Activated CD8-positive, alpha-beta T cell treated with anti-CD3 and anti-CD28 coated beads, Interleukin-2, amount 10 ng/mL, durations not matched to agents 7 days and 5 days (primary cell): ENCODE data around the gene IRF8. TPM values are rescaled to one million over a fixed set of nuclear protein-coding genes. Genes with fewer than 3 reads are reported as not detected.

Experiments
- ATAC-seq: fragments of 150-1000 bp; cut with Tn5 transposase; one replicate; pipeline ENCODE4 v1.10.0; 2021; ENCODE audit warnings: moderate library complexity
- CTCF ChIA-PET: fragments of 350-600 bp; sonication (Branson Sonifier 250); formaldehyde crosslinking; loops from one replicate; lab custom pipeline; 2021; ENCODE audit warnings: antibody characterized with exemption; lab: Charles Lee
- POLR2A ChIA-PET: fragments of 350-600 bp; sonication (Branson Sonifier 250); formaldehyde crosslinking; loops from one replicate; lab custom pipeline; 2021; ENCODE audit warnings: antibody characterized with exemption; lab: Charles Lee
- DNase-seq: peaks from one replicate; pipeline ENCODE4 v3.0.0-alpha.2; 2020
- H3K27ac Mint-ChIP-seq: one replicate; pipeline ENCODE4 v1.8.0; 2021; ENCODE audit warnings: mild to moderate bottlenecking, mixed read lengths
- H3K27me3 Mint-ChIP-seq: one replicate; pipeline ENCODE4 v1.8.0; 2021; ENCODE audit warnings: low read depth, mixed read lengths
- H3K36me3 Mint-ChIP-seq: one replicate; pipeline ENCODE4 v1.8.0; 2021; ENCODE audit warnings: low read depth, mixed read lengths
- H3K4me1 Mint-ChIP-seq: one replicate; pipeline ENCODE4 v1.8.0; 2021; ENCODE audit warnings: low read depth, mixed read lengths
- H3K4me3 Mint-ChIP-seq: one replicate; pipeline ENCODE4 v1.8.0; 2021; ENCODE audit warnings: mild to moderate bottlenecking, mixed read lengths
- H3K9me3 Mint-ChIP-seq: one replicate; pipeline ENCODE4 v1.8.0; 2022; ENCODE audit warnings: mixed read lengths; ENCODE audit not compliant: insufficient read depth
- total RNA-seq, 2 experiments: library from RNA; stranded (reverse); gene quantifications; one replicate each; pipeline ENCODE4 v1.2.3, GENCODE V29; 2021

IRF8 gene
- total RNA-seq, 2 experiments from 2014 or later, result 22.9 to 24.0 TPM

DNA sequence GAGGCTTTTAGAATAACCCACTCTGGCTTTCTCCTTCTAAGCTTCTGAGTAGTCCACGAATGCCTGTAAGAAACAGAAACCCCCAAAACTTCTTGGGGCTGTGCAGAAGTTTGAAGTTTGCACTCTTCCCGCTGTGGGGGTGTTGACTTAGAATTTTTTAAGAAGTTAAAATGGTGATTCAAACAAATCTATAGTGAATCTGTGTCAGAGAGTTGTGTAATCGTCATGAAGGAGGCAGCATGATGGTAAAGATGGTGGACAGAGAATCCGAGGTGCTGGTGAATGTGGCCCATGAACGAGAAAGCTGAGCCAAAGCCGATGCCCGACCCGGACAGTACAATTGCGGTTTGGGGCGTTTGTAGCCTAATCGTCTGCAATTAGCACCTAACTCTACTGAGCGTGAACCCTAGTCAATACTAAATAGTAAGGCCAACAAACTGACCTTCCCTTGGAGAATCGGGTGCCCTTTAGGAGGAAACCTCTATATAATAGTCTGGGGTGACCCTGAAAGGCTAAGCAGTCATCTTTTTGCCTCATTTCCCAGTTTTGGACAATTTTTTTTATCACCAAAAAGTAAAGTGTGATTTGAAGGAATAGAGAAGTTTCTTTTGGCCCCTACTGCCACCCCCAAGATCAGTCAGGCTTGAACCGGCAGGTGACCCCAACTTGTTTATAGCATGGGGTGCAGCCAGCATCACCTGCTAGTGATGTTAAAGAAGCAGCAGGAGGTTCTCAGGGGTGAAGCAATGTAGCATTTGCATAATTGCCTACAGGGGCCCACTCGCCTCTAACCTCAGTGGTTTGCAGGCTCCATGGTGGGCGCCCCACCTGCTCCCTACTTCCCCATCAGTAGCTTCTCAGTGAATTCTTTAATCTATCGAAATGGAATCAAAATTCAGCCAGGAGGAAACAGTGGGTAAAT is 11.2 kb downstream of the IRF8 start:
- Mint-ChIP-seq H3K4me3 (no peak overlapping the region), H3K27me3 (no peaks in the 10 kb centered on the region), H3K4me1 (peaks cover 57% of the 10 kb centered on the region), H3K27ac (no peak overlapping the region), H3K36me3 (peaks cover 68% of the 10 kb centered on the region), H3K9me3 (no peaks in the 10 kb centered on the region)
- CTCF ChIA-PET, result interaction anchor here (5.8 kb wide), 1 partner anchor 90 kb away, joined by 39 read pairs; no protein-coding TSS in a partner anchor
- DNase-seq, result no peak
- POLR2A ChIA-PET, result interaction anchor here (0.6 to 1.1 kb wide), 2 partner anchors 11 to 32 kb away, joined by 3 read pairs; partner anchors contain the start of gene IRF8
- no peak for ATAC-seq

DNA sequence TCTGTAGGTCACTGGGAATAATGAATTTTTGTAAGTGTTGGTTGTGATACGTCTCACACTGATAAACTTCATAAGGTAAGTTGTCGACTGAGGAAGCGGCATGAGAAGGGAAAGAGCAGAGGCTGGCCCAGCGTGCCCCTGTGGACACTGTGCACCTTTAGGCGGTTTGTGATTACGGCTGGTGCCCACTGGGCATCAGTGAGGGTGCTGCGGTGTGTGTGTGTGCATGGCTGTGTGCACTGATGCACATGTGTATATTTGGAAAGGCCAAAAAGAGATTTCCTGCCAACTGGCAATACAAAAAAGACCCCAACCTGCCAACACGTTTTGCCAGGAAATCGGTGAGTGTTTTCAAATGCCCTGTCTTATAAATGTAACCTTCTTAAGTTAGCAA is 11.9 kb downstream of the IRF8 start:
- ATAC-seq, result no peak
- H3K27me3 Mint-ChIP-seq, result no peaks in the 10 kb centered on the region

DNA sequence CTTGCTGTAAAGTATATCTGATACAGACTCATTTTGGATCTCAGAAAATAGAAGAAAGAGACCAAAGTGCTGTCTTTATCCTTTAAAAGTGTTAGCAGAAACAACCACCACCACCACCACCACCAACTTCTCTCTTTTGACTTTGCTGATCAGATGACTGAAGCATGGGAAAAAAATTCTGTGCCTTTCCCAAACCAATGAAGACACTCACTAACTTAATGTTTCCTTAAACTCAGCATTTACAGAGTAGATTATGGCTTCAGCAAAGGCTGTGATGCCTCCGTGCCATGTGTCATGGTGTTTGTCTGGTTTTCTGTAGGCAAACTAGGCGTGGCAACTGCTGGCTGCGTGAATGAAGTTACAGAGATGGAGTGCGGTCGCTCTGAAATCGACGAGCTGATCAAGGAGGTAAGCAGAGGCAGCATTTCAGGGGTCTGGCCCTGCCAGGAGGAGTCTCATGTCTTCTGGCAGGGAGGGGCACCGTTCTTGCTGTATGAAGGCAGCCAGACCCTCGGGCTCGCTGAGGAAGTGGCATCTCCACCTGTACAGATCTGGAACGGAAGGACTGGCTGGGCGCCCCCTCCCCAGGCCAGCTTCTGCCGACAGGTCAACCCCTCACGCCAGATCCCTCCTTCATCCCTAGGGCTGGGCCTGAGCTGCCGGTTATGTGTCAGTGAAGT is 12.4 kb downstream of the IRF8 start:
- peaks cover 51% of the 10 kb centered on the region for H3K4me1 Mint-ChIP-seq
- no peaks in the 10 kb centered on the region for H3K9me3 Mint-ChIP-seq
- peaks cover 60% of the 10 kb centered on the region for H3K36me3 Mint-ChIP-seq
- no peak for ATAC-seq
- no peak overlapping the region for H3K4me3 Mint-ChIP-seq
- no peak for DNase-seq
- H3K27me3 Mint-ChIP-seq, result no peaks in the 10 kb centered on the region
- CTCF ChIA-PET, result interaction anchor here (0.8 to 1.4 kb wide), 2 partner anchors 8 to 194 kb away, joined by 3 to 4 read pairs; no protein-coding TSS in a partner anchor
- POLR2A ChIA-PET, result interaction anchor here (2.0 kb wide), 1 partner anchor 9 kb away, joined by 6 read pairs; no protein-coding TSS in a partner anchor
- no peak overlapping the region for H3K27ac Mint-ChIP-seq

More for the DNA sequence above, 11.9 kb downstream of the IRF8 start:
- no peak overlapping the region for H3K4me3 Mint-ChIP-seq
- H3K36me3 Mint-ChIP-seq, result peaks cover 65% of the 10 kb centered on the region
- ChIA-PET CTCF (interaction anchor here (5.8 kb wide), 1 partner anchor 90 kb away, joined by 39 read pairs; no protein-coding TSS in a partner anchor), POLR2A (no interaction called here)
- peaks cover 56% of the 10 kb centered on the region for H3K4me1 Mint-ChIP-seq
- no peak for DNase-seq
- H3K9me3 Mint-ChIP-seq, result no peaks in the 10 kb centered on the region
- no peak overlapping the region for H3K27ac Mint-ChIP-seq

DNA sequence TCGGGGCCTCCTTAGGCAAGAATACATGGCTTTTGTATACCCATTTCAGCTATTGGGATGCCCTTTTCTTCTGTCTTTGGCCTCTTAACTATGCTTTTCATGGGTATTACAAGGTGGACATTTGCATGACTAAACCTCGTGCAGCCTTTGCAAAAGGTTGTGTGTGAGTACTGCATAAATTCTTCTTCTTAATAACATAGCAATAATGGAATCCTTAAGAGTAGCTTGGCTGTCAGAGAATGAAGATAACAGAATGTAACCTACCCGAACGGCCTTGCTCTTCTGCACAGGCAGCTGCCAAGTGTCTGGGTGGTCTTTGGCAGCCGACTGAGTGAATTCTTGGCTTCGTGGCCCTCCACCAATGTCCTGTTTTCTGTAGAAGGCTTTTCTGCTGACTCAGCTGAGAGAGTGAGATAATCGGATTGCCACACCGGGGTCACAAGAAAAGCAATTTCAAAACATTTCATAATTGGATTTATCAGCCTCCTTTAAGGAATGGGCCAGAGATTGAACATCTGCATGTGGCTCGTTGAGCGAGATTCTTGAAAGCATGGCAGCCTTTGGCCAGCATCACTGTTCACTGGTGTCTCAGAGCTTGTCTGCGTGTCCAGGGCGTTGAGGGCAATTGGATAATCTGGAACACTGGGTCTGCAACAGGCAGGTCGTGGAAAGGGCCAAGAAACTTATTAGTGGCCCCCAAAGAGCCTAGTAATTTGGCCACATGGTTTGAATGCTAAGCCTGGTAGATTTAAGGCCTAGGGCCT is 13.4 kb downstream of the IRF8 start:
- ATAC-seq, result no peak
- DNase-seq, result no peak
- Mint-ChIP-seq H3K4me3 (no peak overlapping the region), H3K27ac (peak overlapping the region; percentile 44), H3K36me3 (peaks cover 55% of the 10 kb centered on the region), H3K4me1 (peaks cover 47% of the 10 kb centered on the region), H3K27me3 (no peaks in the 10 kb centered on the region), H3K9me3 (no peaks in the 10 kb centered on the region)
- ChIA-PET CTCF (interaction anchor here (1.0 to 1.4 kb wide), 2 partner anchors 9 to 24 kb away, joined by 3 read pairs; no protein-coding TSS in a partner anchor), POLR2A (interaction anchor here (0.6 to 2.0 kb wide), 2 partner anchors 10 to 239 kb away, joined by 5 to 6 read pairs; no protein-coding TSS in a partner anchor)

DNA sequence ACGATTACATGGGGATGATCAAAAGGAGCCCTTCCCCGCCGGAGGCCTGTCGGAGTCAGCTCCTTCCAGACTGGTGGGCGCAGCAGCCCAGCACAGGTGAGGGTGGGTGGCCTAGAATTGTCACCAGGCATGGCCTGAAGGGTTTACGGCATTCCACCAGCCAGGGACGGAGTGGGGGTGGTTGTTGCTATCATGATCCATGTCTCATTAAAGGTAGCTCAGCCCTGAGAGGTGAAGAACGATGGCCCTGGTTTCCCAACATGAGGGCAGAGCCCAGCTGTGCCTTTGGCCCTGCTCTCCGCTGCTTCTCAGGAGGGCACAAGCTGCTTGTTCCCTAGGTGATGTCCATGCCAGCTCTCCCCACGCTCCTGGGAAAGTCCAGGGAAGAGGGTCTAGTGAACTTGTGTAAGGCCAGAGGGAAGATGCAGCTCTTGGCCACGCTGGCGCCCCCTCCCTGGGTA is 14.2 kb downstream of the IRF8 start:
- Mint-ChIP-seq H3K4me1 (peaks cover 41% of the 10 kb centered on the region), H3K9me3 (no peaks in the 10 kb centered on the region), H3K27ac (no peak overlapping the region), H3K27me3 (no peaks in the 10 kb centered on the region), H3K36me3 (peaks cover 59% of the 10 kb centered on the region), H3K4me3 (no peak overlapping the region)
- DNase-seq, result no peak
- CTCF ChIA-PET, result interaction anchor here (0.7 to 1.0 kb wide), 2 partner anchors 23 to 94 kb away, joined by 3 read pairs; no protein-coding TSS in a partner anchor
- peak; percentile 14 for ATAC-seq
- POLR2A ChIA-PET, result interaction anchor here (0.6 to 2.0 kb wide), 4 partner anchors 9 to 240 kb away, joined by 3 to 6 read pairs (median 4); no protein-coding TSS in a partner anchor

DNA sequence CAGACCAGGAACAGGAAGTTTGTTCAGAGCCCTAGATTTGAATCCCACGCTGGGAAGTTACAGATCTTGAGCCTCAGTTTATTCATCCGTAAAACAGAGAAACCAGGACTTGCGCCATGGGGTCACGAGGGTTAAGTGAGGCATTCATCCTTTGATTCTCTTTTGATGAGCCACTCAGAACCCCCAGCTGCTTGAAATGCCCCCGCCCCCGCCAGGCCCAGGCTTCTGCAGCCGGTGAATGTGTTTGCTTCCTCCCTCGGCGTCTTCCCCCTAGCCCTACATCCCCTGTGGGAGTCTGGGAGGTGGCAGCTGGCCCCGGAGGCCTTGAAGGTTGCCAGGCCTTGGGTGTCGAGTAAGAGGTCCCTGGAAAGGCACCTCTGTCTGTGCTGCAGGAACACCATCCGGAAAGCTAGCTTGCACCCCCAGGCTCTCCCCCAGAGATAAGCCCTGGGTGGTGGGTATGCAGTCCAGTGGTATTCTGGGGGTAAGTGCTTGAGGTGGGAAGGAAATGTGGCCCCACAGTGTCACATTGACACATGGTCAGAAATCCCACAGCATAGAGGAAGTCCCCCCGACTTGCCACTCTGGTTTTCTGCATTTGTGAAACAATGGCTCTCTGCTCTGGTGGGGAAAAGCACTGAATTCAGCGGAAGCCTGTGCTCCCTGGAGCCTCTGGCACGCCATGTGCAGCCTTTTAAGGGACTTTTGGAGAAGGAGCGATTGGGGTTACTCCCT is 14.9 kb downstream of the IRF8 start:
- H3K4me1 Mint-ChIP-seq, result peaks cover 35% of the 10 kb centered on the region
- H3K27ac Mint-ChIP-seq, result peak overlapping the region; percentile 46
- peaks cover 57% of the 10 kb centered on the region for H3K36me3 Mint-ChIP-seq
- POLR2A ChIA-PET, result interaction anchor here (0.8 to 2.0 kb wide), 2 partner anchors 8 to 11 kb away, joined by 3 to 6 read pairs; no protein-coding TSS in a partner anchor
- no peak for DNase-seq
- CTCF ChIA-PET, result interaction anchor here (0.7 to 2.0 kb wide), 3 partner anchors 22 to 95 kb away, joined by 3 to 6 read pairs (median 3); no protein-coding TSS in a partner anchor
- H3K4me3 Mint-ChIP-seq, result no peak overlapping the region
- peak; percentile 9 for ATAC-seq
- H3K27me3 Mint-ChIP-seq, result no peaks in the 10 kb centered on the region
- no peaks in the 10 kb centered on the region for H3K9me3 Mint-ChIP-seq

DNA sequence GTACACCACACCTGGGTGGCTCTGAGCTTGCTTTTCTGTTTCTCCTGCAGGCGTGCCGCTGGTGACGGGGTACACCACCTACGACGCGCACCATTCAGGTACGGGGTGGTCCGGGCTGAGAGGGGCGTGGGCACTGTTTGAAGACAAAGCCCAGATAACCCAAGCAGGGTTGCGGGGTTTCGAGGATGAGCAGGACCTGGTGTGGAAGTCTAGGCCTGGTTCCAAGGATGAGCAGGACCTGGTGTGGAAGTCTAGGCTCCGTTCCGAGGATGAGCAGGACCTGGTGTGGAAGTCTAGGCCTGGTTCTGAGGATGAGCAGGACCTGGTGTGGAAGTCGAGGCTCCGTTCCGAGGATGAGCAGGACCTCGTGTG is 15.4 kb downstream of the IRF8 start:
- no peaks in the 10 kb centered on the region for H3K27me3 Mint-ChIP-seq
- H3K4me1 Mint-ChIP-seq, result peaks cover 30% of the 10 kb centered on the region
- H3K9me3 Mint-ChIP-seq, result no peaks in the 10 kb centered on the region
- peak overlapping the region; percentile 46 for H3K27ac Mint-ChIP-seq
- CTCF ChIA-PET, result interaction anchor here (2.0 kb wide), 1 partner anchor 93 kb away, joined by 6 read pairs; no protein-coding TSS in a partner anchor
- H3K4me3 Mint-ChIP-seq, result no peak overlapping the region
- ATAC-seq (no peak), DNase-seq (no peak)
- peaks cover 54% of the 10 kb centered on the region for H3K36me3 Mint-ChIP-seq
- POLR2A ChIA-PET, result no interaction called here

DNA sequence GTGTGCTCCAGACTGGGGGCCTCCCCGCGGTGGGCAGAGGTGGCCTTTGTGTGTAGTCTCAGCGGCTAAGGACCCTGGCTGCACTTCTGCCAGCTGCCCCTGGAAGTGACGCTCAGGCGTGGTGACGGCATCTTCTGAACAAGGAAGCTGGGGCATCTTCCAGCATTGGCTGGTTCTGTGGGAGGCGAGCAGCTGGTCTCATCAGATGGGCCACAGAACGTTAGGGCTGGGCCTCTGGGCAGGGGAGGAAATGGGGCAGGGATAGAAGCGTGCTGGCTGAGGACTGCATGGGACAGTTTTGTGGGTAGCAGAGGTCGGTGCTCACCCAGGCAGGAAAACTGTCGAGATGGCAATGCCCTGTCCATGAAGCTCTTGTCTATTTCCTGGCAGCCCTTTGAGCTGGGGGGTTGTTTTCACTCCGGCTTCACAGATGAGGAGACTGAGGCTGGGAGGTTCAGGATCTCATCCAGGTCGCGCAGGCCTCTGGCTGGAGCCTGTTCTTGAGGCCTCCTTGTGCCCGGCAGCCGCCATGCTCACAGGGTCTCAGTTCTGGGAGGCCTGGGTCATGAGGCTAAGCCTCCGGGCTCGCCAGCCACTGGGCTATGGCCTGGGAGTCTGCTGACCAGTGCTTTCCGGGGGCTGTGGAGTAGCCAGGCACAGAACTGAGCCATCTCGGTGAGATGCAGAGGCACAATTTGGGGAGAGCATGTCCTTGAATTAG is 16.3 kb downstream of the IRF8 start:
- Mint-ChIP-seq H3K4me3 (no peak overlapping the region), H3K4me1 (peaks cover 24% of the 10 kb centered on the region), H3K36me3 (peaks cover 50% of the 10 kb centered on the region), H3K27ac (no peak overlapping the region), H3K9me3 (no peaks in the 10 kb centered on the region), H3K27me3 (no peaks in the 10 kb centered on the region)
- POLR2A ChIA-PET, result no interaction called here
- CTCF ChIA-PET, result interaction anchor here (1.7 to 2.0 kb wide), 2 partner anchors 13 to 94 kb away, joined by 4 to 6 read pairs; no protein-coding TSS in a partner anchor
- no peak for DNase-seq
- ATAC-seq, result no peak

DNA sequence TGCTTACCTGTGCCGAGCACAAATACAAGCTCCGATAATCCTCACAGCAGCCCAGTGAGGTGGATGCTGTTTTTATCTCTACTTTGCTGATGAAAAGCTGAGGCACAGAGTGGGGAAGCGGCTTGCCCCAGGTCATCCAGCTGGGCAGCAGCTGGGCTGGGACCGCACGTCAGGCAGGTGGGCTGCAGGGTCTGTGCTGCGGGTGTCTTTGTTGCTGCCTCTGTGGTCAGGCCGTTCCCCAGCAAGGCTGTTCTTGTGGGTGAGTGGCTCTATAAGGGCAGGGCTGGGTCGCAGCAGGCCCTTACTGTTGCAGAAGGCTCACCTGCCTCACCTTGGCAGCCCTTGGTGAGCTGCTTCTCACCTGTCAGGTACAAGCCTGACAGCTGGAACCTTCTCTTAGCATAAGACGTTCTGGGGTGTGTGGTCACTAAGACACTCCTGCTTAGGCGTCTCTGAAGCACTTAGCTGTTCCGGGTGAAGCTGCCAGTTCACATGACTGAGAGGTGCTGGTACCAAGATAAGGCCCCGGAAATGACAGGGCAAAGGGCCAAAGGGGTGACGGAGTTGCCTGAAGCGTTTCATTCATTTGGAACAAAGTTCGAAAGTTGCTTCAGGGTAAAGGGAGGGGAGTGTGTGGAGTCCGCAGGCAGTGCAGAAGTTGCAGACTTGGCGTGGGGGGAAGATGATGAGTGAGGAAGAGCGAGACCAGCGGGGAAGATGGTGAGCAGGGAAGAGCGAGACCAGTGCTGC is 17.4 kb downstream of the IRF8 start:
- H3K27me3 Mint-ChIP-seq, result no peaks in the 10 kb centered on the region
- ChIA-PET CTCF (interaction anchor here (0.8 to 1.7 kb wide), 8 partner anchors 8 to 95 kb away, joined by 3 to 5 read pairs (median 3); no protein-coding TSS in a partner anchor), POLR2A (no interaction called here)
- peaks cover 51% of the 10 kb centered on the region for H3K36me3 Mint-ChIP-seq
- no peak overlapping the region for H3K4me3 Mint-ChIP-seq
- no peak for ATAC-seq
- H3K9me3 Mint-ChIP-seq, result no peaks in the 10 kb centered on the region
- H3K4me1 Mint-ChIP-seq, result peaks cover 21% of the 10 kb centered on the region
- H3K27ac Mint-ChIP-seq, result peak overlapping the region; percentile 12
- no peak for DNase-seq
